H1 (cell line): Measurements from ENCODE around the gene FAM76A. TPM values are rescaled to one million over a fixed set of nuclear protein-coding genes. Genes with fewer than 3 reads are reported as not detected.

Source experiments
- CTCF ChIA-PET: fragments of 300-600 bp; sonication (Branson Sonifier 250); formaldehyde crosslinking; loops from one replicate; lab custom pipeline; 2021; ENCODE audit not compliant: partially characterized antibody; lab: Charles Lee
- POLR2A ChIA-PET: fragments of 300-600 bp; sonication (Branson Sonifier 250); formaldehyde crosslinking; loops from one replicate; lab custom pipeline; 2021; ENCODE audit warnings: inconsistent platforms; ENCODE audit not compliant: partially characterized antibody; lab: Charles Lee
- DNase-seq, 2 experiments: peaks; one replicate each; pipeline versions ENCODE4 v3.0.0 to v3.0.0-alpha.2; 2010 to 2022; ENCODE audit warnings: low spot score in 2 of 2, low read depth in 1 of 2, mixed read lengths in 1 of 2
- FAIRE-seq: peaks from 2 replicates; lab custom pipeline; 2011; peaks lifted over from hg19 to GRCh38; lab: Jason Lieb, UNC
- H2AFZ ChIP-seq: 2 replicates; pipeline ENCODE4 v1.8.1; 2012; ENCODE audit warnings: low read length, inconsistent platforms
- H2AK5ac ChIP-seq: 2 replicates; pipeline ENCODE4 v1.6.1; 2013; ENCODE audit warnings: low read depth, low read length
- H2BK120ac ChIP-seq: replicated peaks from 2 replicates; pipeline ENCODE3; 2013; ENCODE audit warnings: low read depth, low read length, inconsistent platforms
- H2BK12ac ChIP-seq: 2 replicates; pipeline ENCODE4 v1.6.1; 2013; ENCODE audit warnings: low read depth, low read length
- H2BK15ac ChIP-seq: 2 replicates; pipeline ENCODE4 v1.6.1; 2013; ENCODE audit warnings: low read length
- H2BK20ac ChIP-seq: 2 replicates; pipeline ENCODE4 v1.6.1; 2013; ENCODE audit warnings: low read length
- H2BK5ac ChIP-seq: 2 replicates; pipeline ENCODE4 v1.6.1; 2013; ENCODE audit warnings: low read depth, low read length
- H3K14ac ChIP-seq: 2 replicates; pipeline ENCODE4 v1.6.1; 2013; ENCODE audit warnings: inconsistent platforms; ENCODE audit not compliant: insufficient read length
- H3K18ac ChIP-seq: 2 replicates; pipeline ENCODE4 v1.6.1; 2013; ENCODE audit warnings: low read length; ENCODE audit errors: extremely low read depth
- H3K23ac ChIP-seq: 2 replicates; pipeline ENCODE4 v1.6.1; 2013; ENCODE audit warnings: inconsistent platforms; ENCODE audit not compliant: insufficient read length
- H3K23me2 ChIP-seq: 2 replicates; pipeline ENCODE4 v1.6.1; 2013; ENCODE audit warnings: low read depth, low read length
- H3K27ac ChIP-seq: 2 replicates; pipeline ENCODE4 v1.6.1; 2011; ENCODE audit warnings: low read depth, low read length, inconsistent platforms
- H3K27me3 ChIP-seq, 4 experiments: replicated peaks in 1 of 4; 1 replicate in 1 of 4; 2 replicates in 3 of 4; pipeline versions ENCODE4 v1.6.1 to v1.8.1; 2011 to 2013; ENCODE audit warnings: low read length in 3 of 4, mild to moderate bottlenecking in 3 of 4, inconsistent platforms in 2 of 4, mixed read lengths in 2 of 4, moderate library complexity in 1 of 4; ENCODE audit not compliant: control insufficient read depth in 3 of 4, insufficient read depth in 3 of 4; ENCODE audit errors: extremely low read depth in 1 of 4
- H3K36me3 ChIP-seq, 4 experiments: 2 replicates each; pipeline versions ENCODE4 v1.6.1 to v1.8.1; 2011 to 2013; ENCODE audit warnings: mild to moderate bottlenecking in 4 of 4, low read length in 3 of 4, moderate library complexity in 2 of 4, control low read depth in 1 of 4, inconsistent platforms in 1 of 4; ENCODE audit not compliant: insufficient read depth in 4 of 4, control insufficient read depth in 2 of 4
- H3K4ac ChIP-seq: replicated peaks from 2 replicates; pipeline ENCODE3; 2013; ENCODE audit warnings: low read length, low read depth, mixed read lengths, inconsistent platforms; ENCODE audit not compliant: insufficient read length
- H3K4me1 ChIP-seq, 4 experiments: replicated peaks in 1 of 4; 1 replicate in 1 of 4; 2 replicates in 3 of 4; pipeline versions ENCODE4 v1.6.1 to v1.8.1; 2011 to 2013; ENCODE audit warnings: low read length in 3 of 4, inconsistent platforms in 2 of 4, mixed read lengths in 1 of 4; ENCODE audit not compliant: insufficient read depth in 4 of 4, control insufficient read depth in 3 of 4
- H3K4me2 ChIP-seq, 2 experiments: 2 replicates each; pipeline versions ENCODE4 v1.6.1 to v1.8.1; 2011 to 2013; ENCODE audit warnings: low read depth in 2 of 2, low read length in 2 of 2, control low read depth in 1 of 2, inconsistent platforms in 1 of 2, mild to moderate bottlenecking in 1 of 2; ENCODE audit not compliant: insufficient read depth in 1 of 2
- H3K4me3 ChIP-seq, 4 experiments: fragments of 200-600, 300-600 bp in 1 of 4; sonication (generic), shearing (Covaris generic), sonication (Bioruptor Twin) in 1 of 4; 2 replicates each; pipeline versions ENCODE4 v1.5.1 to v1.8.1; 2011 to 2016; ENCODE audit warnings: low read length in 4 of 4, low read depth in 3 of 4, control low read depth in 2 of 4, inconsistent platforms in 2 of 4, mild to moderate bottlenecking in 2 of 4, mixed read lengths in 1 of 4, moderate library complexity in 1 of 4; ENCODE audit not compliant: insufficient read depth in 2 of 4; ENCODE audit errors: extremely low read depth in 1 of 4
- H3K56ac ChIP-seq: replicated peaks from 2 replicates; pipeline ENCODE3; 2013; ENCODE audit warnings: low read depth, mild to moderate bottlenecking, mixed read lengths, low read length, inconsistent platforms; ENCODE audit not compliant: insufficient read length
- H3K79me1 ChIP-seq: 2 replicates; pipeline ENCODE4 v1.6.1; 2013; ENCODE audit warnings: low read depth, low read length, control low read depth
- H3K79me2 ChIP-seq, 2 experiments: 2 replicates each; pipeline versions ENCODE4 v1.6.1 to v1.8.1; 2012 to 2013; ENCODE audit warnings: low read length in 2 of 2, mild to moderate bottlenecking in 2 of 2, inconsistent platforms in 1 of 2; ENCODE audit not compliant: insufficient read depth in 2 of 2, control insufficient read depth in 1 of 2
- H3K9ac ChIP-seq, 4 experiments: replicated peaks in 1 of 4; 1 replicate in 1 of 4; 2 replicates in 3 of 4; pipeline versions ENCODE4 v1.6.1 to v1.8.1; 2011 to 2013; ENCODE audit warnings: low read depth in 3 of 4, low read length in 3 of 4, control low read depth in 2 of 4, mild to moderate bottlenecking in 2 of 4, moderate library complexity in 2 of 4, inconsistent platforms in 1 of 4; ENCODE audit errors: extremely low read depth in 1 of 4
- H3K9me3 ChIP-seq, 2 experiments: 2 replicates each; pipeline versions ENCODE4 v1.6.1 to v1.8.1; 2012 to 2013; ENCODE audit warnings: mild to moderate bottlenecking in 2 of 2, moderate library complexity in 2 of 2, control low read depth in 1 of 2, inconsistent platforms in 1 of 2, low read depth in 1 of 2, low read length in 1 of 2, mixed read lengths in 1 of 2; ENCODE audit not compliant: insufficient read depth in 2 of 2
- H4K20me1 ChIP-seq, 2 experiments: replicated peaks in 1 of 2; 2 replicates each; pipeline versions ENCODE3 to v1.8.1; 2011 to 2013; ENCODE audit warnings: inconsistent platforms in 2 of 2, low read length in 2 of 2, mild to moderate bottlenecking in 1 of 2; ENCODE audit not compliant: insufficient read depth in 2 of 2, control insufficient read depth in 1 of 2
- H4K5ac ChIP-seq: 2 replicates; pipeline ENCODE4 v1.6.1; 2013; ENCODE audit warnings: low read length, low read depth, mixed read lengths, inconsistent platforms; ENCODE audit not compliant: insufficient read length
- H4K8ac ChIP-seq: 2 replicates; pipeline ENCODE4 v1.8.0; 2013; ENCODE audit warnings: mild to moderate bottlenecking, moderate library complexity, low read length, inconsistent platforms; ENCODE audit not compliant: insufficient read depth; ENCODE audit errors: extremely low read depth
- H4K91ac ChIP-seq: replicated peaks from 2 replicates; pipeline ENCODE3; 2013; ENCODE audit warnings: low read length, mixed read lengths, inconsistent platforms; ENCODE audit not compliant: insufficient read length
- BACH1 ChIP-seq: IDR thresholded peaks from 2 replicates; pipeline ENCODE4 v1.6.1; 2012; ENCODE audit warnings: low read length, improper control_type of control experiment
- CHD2 ChIP-seq: IDR thresholded peaks from 2 replicates; pipeline ENCODE4 v1.6.1; 2012; ENCODE audit warnings: low read length, improper control_type of control experiment
- EZH2 ChIP-seq: fragments of 200-600 bp; sonication (generic); IDR thresholded peaks from 2 replicates; pipeline ENCODE4 v1.7.1; 2012; ENCODE audit warnings: low read depth, mild to moderate bottlenecking, moderate library complexity, low read length, inconsistent platforms; ENCODE audit not compliant: severe bottlenecking
- GTF2F1 ChIP-seq: IDR thresholded peaks from 2 replicates; pipeline ENCODE4 v1.6.1; 2012; ENCODE audit warnings: low read depth, low read length, improper control_type of control experiment, borderline replicate concordance
- PHF8 ChIP-seq: fragments of 200-600 bp; sonication (generic); conservative IDR thresholded peaks from 2 replicates; pipeline ENCODE4 v1.7.1; 2012; ENCODE audit warnings: low read depth, mild to moderate bottlenecking, inconsistent platforms, low read length, moderate library complexity
- POLR2A ChIP-seq, 2 experiments: IDR thresholded peaks; 1 replicate in 1 of 2; 2 replicates in 1 of 2; pipeline ENCODE4 v1.6.1; 2011; ENCODE audit warnings: low read depth in 2 of 2, low read length in 2 of 2, mild to moderate bottlenecking in 2 of 2; ENCODE audit errors: control extremely low read depth in 1 of 2
- POLR2AphosphoS5 ChIP-seq: IDR thresholded peaks from 2 replicates; pipeline ENCODE4 v1.6.1; 2011; ENCODE audit warnings: low read depth, low read length
- RBBP5 ChIP-seq: IDR thresholded peaks from 2 replicates; pipeline ENCODE4 v1.7.1; 2012; ENCODE audit warnings: low read depth, mild to moderate bottlenecking, inconsistent platforms, low read length, moderate library complexity, borderline replicate concordance
- RNF2 ChIP-seq: fragments of 200-900, 300-1000 bp; sonication (generic); IDR thresholded peaks from 2 replicates; pipeline ENCODE4 v1.7.1; 2016; ENCODE audit warnings: borderline replicate concordance, low read depth, mild to moderate bottlenecking, antibody characterized with exemption, low read length; ENCODE audit not compliant: poor library complexity, severe bottlenecking; ENCODE audit errors: missing control alignments
- RXRA ChIP-seq: IDR thresholded peaks from 2 replicates; pipeline ENCODE4 v1.6.1; 2011; ENCODE audit warnings: low read depth, mild to moderate bottlenecking, low read length, moderate library complexity; ENCODE audit not compliant: insufficient read depth
- SAP30 ChIP-seq: fragments of 300-600 bp; sonication (generic); IDR thresholded peaks from 2 replicates; pipeline ENCODE4 v1.7.1; 2012; ENCODE audit warnings: low read length, moderate library complexity, mild to moderate bottlenecking, inconsistent platforms; ENCODE audit not compliant: insufficient read depth, insufficient replicate concordance
- TAF1 ChIP-seq: IDR thresholded peaks from 2 replicates; pipeline ENCODE4 v1.6.1; 2011; ENCODE audit warnings: mild to moderate bottlenecking, low read depth, low read length
- TCF12 ChIP-seq: IDR thresholded peaks from 2 replicates; pipeline ENCODE4 v1.6.1; 2011; ENCODE audit warnings: low read depth, mild to moderate bottlenecking, low read length
- WGBS, 2 experiments: shearing (Covaris generic) in 1 of 2; methylation state at CpG; one replicate each; pipeline versions ENCODE4 v1.1.6 to v1.1.7; 2013 to 2015; ENCODE audit warnings: low lambda C conversion rate in 2 of 2, mixed read lengths in 2 of 2, inconsistent platforms in 1 of 2, low coverage in 1 of 2, missing lambda C conversion rate in 1 of 2; ENCODE audit not compliant: insufficient replicate concordance in 2 of 2, insufficient coverage in 1 of 2, insufficient read length in 1 of 2; ENCODE audit errors: extremely low coverage in 1 of 2, missing lambda C conversion rate in 1 of 2; 5-methylcytosine and 5-hydroxymethylcytosine counted together
- polyA plus RNA-seq, 7 experiments: library from polyadenylated mRNA; depleted of rRNA in 3 of 7; stranded (reverse) in 5 of 7; unstranded in 2 of 7; fragments of >200 nt in 5 of 7; fragments of 200-250 nt in 2 of 7; gene quantifications; 1 replicate in 5 of 7; 2 replicates in 1 of 7; 4 replicates in 1 of 7; pipeline versions ENCODE4 v1.2.1 to v1.2.3, GENCODE V29; 2011 to 2013; ENCODE audit warnings: missing spikeins in 2 of 7, mixed read lengths in 2 of 7
- total RNA-seq: library from RNA; stranded (reverse); fragmentation: NEBNext Ultra II Directional; extraction: Animal tissue kit (Norgen Biotek cat#: 25700); gene quantifications from 2 replicates; pipeline ENCODE4 v1.2.1, GENCODE V29; 2021
- TF ChIP-seq, protein P1 (sequence below): IDR thresholded peaks from 2 replicates; pipeline ENCODE4 v1.6.1; 2011; ENCODE audit warnings: low read depth, mild to moderate bottlenecking, low read length; ENCODE audit not compliant: insufficient read depth

FAM76A gene
- total and polyA plus RNA-seq, 2 of the 8 experiments (the other 6 are each of a cell fraction or from before 2014, with no cell fraction given) = 3.4 to 16.2 TPM

DNA sequence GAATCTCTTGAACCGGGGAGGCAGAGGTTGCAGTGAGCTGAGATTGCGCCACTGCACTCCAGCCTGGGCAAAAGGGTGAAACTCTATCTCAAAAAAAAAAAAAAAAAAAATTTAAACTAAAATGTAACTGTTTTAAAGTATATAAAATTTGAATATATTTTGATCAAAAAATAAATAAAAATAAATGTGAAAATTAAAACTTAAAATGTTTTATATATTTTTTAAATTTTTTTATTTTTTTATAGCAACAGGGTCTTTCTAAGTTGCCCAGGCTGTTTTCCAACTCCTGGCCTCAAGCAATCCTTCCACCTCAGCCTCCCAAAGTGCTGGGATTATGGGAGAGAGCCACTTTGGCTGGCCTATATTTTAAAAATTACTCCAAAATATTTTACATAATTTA is 15.2 kb upstream of the FAM76A start:
- WGBS, 2 experiments = 94% methylated on average over 2 of the region's 2 CpGs; no CpG with 5 or more reads in 1 of the 2 experiments
- no peak overlapping the region for H3K4me3 ChIP-seq
- H3K9ac ChIP-seq = no peak overlapping the region
- no peaks in the 10 kb centered on the region for H3K36me3 ChIP-seq
- H4K91ac ChIP-seq = no peak overlapping the region
- no peak overlapping the region for H3K18ac ChIP-seq
- no peak overlapping the region for H4K8ac ChIP-seq
- H3K23ac ChIP-seq = no peak overlapping the region
- no peak overlapping the region for H2AK5ac ChIP-seq
- H2AFZ ChIP-seq = no peak overlapping the region
- ChIA-PET CTCF (interaction anchor here (0.6 to 2.2 kb wide), 2 partner anchors 11 to 19 kb away, joined by 3 to 5 read pairs; no protein-coding TSS in a partner anchor), POLR2A (interaction anchor here (1.1 kb wide), 1 partner anchor 12 kb away, joined by 3 read pairs; no protein-coding TSS in a partner anchor)
- H3K79me1 ChIP-seq = no peaks in the 10 kb centered on the region
- no peak overlapping the region for H4K5ac ChIP-seq
- peaks cover 0 to 6% (median 1%) of the 10 kb centered on the region in 4 experiments; a peak in 1 of 7 replicates for H3K4me1 ChIP-seq
- no peaks in the 10 kb centered on the region for H3K27me3 ChIP-seq
- H2BK5ac ChIP-seq = no peak overlapping the region
- H2BK120ac ChIP-seq = no peak overlapping the region
- FAIRE-seq = no peak
- no peaks in the 10 kb centered on the region for H4K20me1 ChIP-seq
- H2BK12ac ChIP-seq = no peak overlapping the region
- H3K4me2 ChIP-seq = no peak overlapping the region
- H3K79me2 ChIP-seq = no peaks in the 10 kb centered on the region
- H2BK15ac ChIP-seq = no peak overlapping the region
- no peaks in the 10 kb centered on the region for H3K9me3 ChIP-seq
- H3K4ac ChIP-seq = no peak overlapping the region
- H3K27ac ChIP-seq = no peak overlapping the region
- DNase-seq = no peak
- no peaks in the 10 kb centered on the region for H3K23me2 ChIP-seq
- no peak overlapping the region for H3K14ac ChIP-seq
- no peak overlapping the region for H2BK20ac ChIP-seq
- H3K56ac ChIP-seq = no peak overlapping the region
- TF ChIP-seq POLR2AphosphoS5 (no peak), PHF8 (no peak), CHD2 (no peak), BACH1 (no peak), EZH2 (no peak), POLR2A (IDR thresholded peaks at IDR 0.05; ENCODE audit: control extremely low read depth in 1 of 2, low read depth in 2 of 2, low read length in 2 of 2) (no peak), TAF1 (no peak), SAP30 (no peak), RBBP5 (no peak), RNF2 (no peak), RXRA (no peak), GTF2F1 (no peak), TCF12 (no peak)
- TF ChIP-seq, protein P1, sequence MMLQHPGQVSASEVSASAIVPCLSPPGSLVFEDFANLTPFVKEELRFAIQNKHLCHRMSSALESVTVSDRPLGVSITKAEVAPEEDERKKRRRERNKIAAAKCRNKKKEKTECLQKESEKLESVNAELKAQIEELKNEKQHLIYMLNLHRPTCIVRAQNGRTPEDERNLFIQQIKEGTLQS = no peak
